Mucosa of gallbladder (tissue), 1 donor: ENCODE data around the gene CNOT10. TPM values are rescaled to one million over a fixed set of nuclear protein-coding genes. Genes with fewer than 3 reads are reported as not detected.
"Not testable (repeated sequence)": the region's sequence is repeated elsewhere in the genome, so short reads cannot be mapped to it uniquely, and the experiment has no call there.

Source experiments
- DNase-seq: peaks from one replicate; pipeline ENCODE4 v3.0.0-alpha.2; 2020; ENCODE audit warnings: low spot score
- total RNA-seq: library from RNA; stranded (reverse); gene quantifications from one replicate; pipeline ENCODE4 v1.2.1, GENCODE V29; 2021
- donor health status: DM: no; HTN: no; CAD: no.

The CNOT10 gene, protein sequence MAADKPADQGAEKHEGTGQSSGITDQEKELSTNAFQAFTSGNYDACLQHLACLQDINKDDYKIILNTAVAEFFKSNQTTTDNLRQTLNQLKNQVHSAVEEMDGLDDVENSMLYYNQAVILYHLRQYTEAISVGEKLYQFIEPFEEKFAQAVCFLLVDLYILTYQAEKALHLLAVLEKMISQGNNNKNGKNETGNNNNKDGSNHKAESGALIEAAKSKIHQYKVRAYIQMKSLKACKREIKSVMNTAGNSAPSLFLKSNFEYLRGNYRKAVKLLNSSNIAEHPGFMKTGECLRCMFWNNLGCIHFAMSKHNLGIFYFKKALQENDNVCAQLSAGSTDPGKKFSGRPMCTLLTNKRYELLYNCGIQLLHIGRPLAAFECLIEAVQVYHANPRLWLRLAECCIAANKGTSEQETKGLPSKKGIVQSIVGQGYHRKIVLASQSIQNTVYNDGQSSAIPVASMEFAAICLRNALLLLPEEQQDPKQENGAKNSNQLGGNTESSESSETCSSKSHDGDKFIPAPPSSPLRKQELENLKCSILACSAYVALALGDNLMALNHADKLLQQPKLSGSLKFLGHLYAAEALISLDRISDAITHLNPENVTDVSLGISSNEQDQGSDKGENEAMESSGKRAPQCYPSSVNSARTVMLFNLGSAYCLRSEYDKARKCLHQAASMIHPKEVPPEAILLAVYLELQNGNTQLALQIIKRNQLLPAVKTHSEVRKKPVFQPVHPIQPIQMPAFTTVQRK
- total RNA-seq, result 21.3 TPM

DNA sequence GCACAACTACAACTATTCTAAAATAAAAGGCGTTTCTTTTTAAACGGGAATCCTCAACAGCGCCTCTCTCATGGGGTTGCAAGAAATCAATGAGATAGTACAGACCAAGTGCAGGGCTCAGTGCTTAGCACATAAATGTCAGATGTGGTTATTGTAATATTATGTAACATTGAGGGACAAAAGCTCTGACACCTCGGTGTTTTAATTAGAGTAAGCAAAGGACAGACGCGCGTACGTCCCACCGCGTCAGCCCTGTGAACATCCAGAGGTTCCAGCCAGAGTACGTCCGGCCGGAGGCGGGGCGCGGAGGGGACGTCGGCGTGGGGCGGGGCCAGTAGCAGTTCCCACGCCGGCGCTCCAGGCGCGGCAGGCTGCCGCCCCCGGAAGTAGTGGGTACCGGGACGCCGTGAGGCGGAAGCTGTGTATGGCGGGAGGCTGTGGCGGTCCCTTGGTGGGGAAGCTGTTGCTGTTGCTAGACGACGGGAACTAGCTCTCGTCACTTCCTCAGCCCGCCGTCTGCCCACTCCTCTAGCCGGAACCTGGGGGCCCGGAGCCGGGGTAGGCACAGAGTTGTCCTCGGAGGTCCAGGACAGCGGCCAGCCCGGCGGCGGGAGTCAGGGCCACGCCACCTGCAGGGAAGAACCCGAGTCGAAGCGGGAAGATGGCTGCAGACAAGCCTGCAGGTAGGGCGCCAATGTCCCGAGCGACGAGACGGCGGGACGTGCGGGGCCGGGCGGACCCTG, at the start of gene CNOT10:
Gene CNOT10 (plus strand): TSS at position 389 of the 743 bp plus-strand sequence. CDS start 273 bp downstream, at position 662.
- peak; percentile 95 for DNase-seq

DNA sequence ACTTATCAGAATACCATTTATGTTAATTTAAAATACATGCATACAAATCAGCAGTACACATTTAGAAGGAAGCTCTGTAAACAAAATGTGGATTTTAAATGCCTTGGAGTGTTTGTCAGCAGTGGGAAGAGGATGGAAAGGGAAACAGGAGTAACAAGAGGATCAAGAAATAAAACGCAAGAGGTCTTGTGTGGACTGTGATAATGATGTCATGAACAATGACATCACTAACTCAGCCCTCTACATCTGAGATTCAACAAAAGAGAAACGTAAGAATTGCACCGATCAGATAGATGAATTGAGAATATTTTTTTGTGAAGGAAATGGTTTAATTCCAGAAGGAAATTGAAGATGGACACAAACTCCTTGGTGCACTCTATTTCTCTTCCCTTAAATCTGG, 44.0 kb upstream of the CNOT10 start:
- no peak for DNase-seq

DNA sequence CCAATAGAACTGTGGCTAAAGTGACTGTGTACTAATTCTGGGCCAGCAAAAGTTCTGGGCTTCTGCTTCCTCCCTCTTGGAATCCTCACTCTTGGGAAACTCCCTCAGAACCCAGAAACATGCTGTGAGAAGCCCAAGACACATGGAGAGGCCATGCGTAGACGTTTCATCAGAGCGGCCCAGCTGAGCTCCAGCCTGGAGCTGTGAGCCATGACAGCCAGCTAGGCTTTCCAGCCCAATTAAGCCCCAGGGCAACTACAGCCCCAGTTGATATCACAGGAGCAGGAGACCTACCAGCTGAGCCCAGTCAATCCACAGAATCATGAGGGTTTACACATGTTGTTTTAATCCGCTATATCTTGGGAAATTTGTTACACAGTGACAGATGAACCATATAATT, 43.6 kb upstream of the CNOT10 start:
- DNase-seq, result peak; percentile 20

DNA sequence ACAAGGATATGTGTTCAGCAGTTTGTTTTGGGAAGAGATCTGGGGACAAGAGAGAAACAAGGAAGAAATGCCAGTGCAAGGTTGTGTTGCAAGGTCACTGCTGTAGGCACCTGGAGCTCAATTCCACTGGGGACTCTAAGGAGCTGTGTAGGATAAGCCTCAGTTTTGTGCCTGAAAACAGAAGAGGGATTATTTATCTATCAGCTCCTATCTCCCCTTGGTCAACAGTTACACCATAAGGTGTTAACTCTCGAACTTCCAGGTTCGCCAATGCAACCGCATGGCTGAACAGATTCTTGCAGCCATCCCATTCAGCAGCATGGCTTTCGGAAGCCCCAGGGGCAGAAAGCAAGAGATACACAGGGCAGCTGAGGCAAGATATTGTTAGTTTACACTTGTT, 41.6 kb upstream of the CNOT10 start:
- no peak for DNase-seq

DNA sequence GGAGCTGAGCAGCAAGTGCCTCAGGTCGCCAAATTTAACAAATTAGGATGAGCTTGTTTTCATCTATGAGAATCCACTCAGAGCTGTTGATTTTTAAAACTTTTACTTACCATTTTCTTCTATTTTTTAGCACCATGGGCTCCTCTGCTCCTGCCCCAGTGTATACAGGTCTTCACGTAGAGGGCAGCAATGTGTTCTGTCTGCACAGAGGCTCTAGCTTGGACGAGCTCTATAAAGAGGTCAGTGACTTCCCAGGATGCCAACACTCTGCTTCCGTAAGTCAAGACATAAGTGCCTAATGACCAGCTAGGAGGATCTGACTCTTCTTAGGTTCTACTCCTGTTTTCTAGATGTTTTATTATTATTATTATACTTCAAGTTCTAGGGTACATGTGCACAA, 41.2 kb upstream of the CNOT10 start:
- no peak for DNase-seq

DNA sequence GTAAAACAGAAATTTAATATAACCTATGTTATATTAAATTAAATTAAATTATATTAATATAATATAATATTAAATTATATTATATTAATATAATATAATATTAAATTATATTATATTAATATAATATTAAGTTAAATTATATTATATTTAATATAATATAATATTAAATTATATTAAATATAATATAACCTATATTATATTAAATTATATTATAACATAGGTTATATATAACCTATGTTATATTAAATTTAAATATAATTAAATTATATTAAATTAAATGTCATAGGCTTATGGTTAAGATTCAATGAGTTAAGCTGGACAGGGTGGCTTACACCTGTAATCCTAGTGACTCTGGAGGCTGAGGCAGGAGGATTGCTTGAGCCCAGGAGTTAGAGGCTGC, 40.6 kb upstream of the CNOT10 start:
- no peak for DNase-seq

DNA sequence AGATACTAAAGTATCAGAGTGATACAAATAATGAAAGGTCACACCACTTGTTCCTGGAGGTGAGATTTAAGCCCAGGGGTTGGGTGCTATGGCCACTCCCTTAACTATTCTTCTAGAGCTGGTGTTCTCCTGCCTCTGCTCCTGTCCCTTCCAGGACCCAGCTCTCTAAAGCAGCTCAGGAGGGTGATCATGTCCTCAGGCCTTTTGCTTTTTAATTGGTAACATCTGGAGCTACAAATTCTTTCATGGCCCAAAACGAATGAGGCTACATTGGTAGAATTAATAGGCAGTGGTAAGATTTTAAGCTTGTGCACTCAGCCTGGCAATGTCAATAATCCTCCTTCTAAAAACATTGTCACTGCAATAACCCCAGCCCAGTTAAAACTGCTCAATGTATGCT, 38.2 kb upstream of the CNOT10 start:
- DNase-seq, result no peak

DNA sequence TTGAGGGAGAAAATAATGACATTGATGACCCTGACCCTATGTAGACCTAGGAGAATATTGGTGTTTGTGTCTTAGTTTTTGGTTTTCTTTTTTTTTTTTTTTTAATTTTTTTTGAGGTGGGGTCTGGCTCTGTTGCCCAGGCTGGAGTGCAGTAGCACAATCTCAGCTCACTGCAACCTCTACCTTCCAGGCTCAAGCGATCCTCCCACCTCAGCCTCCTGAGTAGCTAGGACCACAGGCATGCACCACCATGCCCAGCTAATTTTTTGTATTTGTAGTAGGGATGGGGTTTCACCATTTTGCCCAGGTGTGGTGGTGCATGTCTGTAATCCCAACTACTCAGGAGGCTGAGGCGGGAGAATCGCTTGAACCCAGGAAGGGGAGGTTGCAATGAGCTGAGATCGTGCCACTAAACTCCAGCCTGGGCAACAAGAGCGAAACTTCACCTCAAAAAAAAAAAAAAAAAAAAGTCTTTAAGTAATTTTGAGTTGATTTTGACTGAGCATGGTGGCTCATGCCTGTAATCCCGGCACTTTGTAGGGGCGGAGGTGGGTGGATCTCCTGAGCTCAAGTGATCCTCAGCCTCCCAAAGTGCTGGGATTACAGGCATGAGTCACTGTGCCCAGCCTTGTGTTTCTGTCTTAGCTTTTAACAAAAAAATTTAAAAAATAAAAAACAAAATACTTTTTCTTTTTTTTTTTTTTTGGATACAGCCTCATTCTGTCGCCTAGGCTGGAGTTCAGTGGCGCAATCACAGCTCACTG, 32.5 kb upstream of the CNOT10 start:
- DNase-seq, result not testable (repeated sequence)

DNA sequence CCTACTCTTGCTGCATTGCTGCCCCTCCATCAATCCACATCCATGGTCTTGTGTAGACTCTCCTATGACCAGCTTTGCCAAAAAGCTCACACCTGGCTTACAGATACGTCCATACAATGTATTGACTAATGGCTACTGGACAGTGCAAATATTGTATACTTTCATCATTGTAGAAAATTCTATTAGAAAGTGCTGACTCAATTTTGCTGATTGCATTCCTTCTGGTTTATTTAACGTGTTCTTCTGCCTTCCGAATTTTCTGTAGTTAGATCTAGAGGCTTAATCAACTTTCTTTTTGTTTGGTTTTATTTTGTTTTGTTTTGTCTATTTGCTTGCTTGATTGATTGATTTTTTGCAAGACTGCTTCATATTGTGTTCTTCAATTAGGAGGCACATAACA, 29.8 kb upstream of the CNOT10 start:
- DNase-seq, result no peak

DNA sequence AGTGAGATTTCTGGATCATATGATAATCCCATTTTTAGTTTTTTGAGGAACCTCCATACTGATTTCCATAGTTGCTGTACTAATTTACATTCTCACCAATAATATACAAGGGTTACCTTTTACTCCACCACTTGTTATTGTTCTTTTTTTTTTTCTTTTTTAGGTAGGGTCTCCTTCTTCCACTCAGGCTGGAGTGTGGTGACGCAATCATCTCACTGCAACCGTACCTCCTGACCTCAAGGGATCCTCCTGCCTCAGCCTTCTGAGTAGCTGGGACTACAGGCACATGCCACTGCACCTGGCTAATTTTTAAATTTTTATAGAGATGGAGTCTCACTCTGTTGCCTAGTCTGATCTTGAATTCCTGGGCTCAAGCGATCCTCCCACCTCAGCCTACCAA, 24.4 kb upstream of the CNOT10 start:
- no peak for DNase-seq

DNA sequence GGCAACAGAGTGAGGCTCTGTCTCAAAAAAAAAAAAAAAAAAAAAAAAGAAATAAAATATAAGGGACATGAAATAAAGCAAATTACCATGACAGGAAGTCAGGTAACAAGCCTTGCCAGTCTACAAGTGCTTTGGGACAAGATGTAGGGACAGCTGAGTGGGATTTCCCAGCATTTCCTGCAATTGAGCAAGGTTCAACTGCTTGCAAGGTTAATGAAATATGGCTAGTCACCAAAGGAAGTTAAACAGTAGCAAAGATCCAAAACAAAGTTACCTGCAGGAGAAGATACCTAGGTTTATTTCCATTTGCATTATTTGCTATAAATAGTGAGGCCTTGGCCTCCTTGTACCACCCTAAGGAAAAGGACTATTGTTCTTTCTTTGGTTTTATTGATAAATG, 22.3 kb upstream of the CNOT10 start:
- no peak for DNase-seq

DNA sequence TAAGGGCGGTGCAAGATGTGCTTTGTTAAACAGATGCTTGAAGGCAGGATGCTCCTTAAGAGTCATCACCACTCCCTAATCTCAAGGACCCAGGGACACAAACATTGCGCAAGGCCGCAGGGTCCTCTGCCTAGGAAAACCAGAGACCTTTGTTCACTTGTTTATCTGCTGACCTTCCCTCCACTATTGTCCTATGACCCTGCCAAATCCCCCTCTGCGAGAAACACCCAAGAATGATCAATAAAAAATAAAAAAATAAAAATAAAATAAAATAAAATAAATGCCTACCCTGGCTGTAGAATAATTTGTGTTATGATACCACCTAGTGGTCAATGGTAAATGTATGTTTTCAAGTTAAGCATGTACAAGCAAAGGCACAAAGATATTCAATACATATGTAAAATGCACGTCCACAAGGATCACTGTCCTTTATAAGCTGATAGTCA, 20.3 kb upstream of the CNOT10 start:
- not testable (repeated sequence) for DNase-seq

DNA sequence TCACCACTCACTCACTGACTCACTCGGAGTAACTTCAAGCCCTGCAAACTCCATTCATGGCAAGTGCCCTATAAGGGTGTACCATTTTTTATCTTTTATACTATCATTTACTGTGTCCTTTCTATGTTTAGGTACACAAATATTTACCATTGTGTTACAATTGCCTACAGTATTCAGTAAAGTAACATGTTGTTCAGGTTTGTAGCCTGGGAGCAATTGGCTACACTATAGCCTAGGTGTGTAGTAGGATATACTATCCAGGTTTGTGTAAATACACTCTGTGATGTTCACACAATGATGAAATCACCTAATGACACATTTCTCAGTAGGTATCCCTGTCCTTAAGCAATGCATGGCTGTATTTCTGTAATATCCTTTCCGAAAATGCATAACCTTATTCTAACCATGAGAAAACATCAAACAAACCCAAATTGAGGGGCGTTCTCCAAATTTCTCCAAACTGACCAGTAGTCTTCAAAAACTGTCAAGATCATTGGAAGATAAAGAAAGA, 17.9 kb upstream of the CNOT10 start:
- no peak for DNase-seq

DNA sequence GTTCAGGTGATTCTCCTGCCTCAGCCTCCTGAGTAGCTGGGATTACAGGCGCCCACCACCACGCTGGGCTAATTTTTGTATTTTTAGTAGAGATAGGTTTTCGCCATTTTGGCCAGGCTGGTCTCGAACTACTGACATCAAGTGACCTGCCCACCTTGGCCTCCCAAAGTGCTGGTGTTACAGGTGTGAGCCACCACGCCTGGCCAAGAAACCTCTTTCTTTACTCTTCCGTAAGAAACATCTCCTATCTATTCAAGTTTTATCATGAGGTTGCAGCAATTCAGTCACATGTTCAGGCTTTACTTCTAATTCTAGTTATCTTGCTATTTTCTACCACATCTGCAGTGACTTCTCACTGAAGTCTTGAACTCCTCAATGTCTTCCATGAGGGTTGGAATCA, 15.8 kb upstream of the CNOT10 start:
- DNase-seq, result not testable (repeated sequence)

DNA sequence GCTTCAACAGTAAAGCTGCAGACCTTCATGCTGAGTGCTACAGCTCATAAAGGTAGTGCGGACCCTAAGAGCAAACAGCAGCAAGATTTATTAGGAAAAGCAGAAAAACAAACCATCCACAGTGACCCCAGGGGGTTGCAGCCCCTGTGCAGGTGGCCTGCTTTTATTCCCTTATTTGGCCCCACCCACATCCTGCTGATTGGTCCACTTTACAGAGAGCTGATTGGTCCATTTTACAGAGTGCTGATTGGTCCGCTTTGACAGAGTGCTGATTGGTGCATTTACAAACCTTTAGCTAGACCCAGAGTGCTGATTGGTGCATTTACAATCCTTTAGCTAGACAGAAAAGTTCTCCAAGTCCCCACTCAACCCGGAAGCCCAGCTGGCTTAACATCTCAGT, 11.3 kb upstream of the CNOT10 start:
- not testable (repeated sequence) for DNase-seq

DNA sequence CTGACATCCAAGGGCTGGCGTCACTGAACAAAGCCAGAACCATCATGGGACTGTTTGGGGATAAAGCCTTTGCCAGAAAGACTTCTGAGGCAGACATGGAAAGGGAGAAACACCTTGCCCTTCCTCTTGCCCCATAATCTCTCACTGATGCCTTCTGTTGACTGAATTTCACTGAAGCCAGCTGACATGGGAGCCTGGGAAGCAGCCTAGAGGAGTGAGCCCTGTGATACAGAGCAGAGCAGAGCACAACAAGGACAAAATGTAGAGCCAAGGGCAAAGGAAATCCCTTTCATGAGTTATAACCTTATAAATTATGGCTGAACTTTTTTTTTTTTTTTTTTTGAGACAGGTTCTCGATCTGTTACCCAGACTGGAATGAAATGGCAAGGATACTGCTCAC, 9.8 kb upstream of the CNOT10 start:
- DNase-seq, result no peak

DNA sequence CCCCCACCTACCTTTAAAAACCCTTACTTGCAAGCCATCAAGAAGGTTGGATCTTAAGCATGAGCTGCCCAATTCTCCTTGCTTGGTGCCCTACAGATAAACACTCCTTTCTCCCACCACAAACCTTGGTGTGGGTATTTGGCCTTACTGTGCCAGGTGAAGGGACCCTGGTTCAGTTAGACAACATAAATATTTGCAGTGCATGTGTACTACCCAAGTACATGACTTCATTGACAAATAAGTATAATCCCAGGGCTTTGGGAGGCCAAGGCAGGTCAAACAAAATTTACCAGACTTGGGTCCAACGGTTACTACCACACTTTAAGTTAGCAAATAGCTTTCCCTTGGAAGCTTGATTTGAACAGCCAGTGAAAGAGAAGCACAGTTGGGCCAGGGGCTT, 9.3 kb upstream of the CNOT10 start:
- DNase-seq, result no peak

DNA sequence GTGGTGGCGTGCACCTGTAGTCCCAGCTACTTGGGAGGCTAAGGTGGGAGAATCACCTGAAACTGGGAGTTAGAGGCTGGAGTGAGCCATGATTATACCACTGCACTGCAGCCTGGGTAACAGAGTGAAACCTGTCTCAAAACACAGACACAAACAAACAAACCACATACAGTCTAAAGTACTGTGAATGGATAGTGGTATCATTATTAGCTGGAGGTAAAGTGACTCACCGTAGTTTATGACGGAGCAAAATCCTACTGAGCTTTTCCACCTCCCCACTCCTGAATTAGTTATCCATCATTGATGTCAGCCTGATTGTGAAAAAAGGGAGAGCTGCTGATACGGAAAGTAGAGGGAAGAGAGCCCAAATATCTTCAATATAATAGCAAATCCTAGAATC, 3.2 kb upstream of the CNOT10 start:
- DNase-seq, result no peak

DNA sequence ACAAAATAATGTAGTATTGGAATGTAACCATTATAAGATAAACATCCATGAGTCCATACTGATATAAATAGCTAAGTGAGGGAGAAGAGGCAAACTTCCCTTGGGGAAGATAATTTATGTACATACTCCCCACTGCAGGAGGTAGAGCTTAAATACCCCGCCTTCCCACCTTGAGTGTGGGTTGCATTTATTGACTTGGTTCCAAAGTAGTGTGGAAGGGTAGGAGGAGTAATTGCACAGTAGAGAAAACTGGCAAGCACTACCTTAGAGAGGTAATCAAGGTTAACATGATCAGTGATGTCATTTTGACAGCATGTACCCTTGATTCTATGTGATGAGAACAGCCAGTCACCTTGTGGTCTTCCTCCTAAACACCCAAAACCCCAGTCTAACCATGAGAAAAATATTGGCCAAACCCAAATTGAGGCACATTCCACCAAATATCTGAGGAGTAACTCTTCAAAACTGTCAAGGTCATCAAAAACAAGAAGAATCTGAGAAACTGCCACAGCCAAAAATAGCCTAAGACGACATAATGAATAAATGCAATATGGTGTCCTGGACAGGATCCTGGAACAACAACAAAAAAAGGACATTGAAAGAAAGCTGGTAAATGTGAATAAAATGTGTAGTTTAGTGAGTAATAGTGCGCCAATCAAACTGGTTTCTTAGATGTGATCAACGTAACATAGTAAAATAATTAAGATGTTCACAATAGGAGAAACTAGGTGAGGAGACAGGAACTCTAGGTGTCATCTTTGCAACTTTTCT, 774 bp upstream of the CNOT10 start:
- DNase-seq, result no peak

DNA sequence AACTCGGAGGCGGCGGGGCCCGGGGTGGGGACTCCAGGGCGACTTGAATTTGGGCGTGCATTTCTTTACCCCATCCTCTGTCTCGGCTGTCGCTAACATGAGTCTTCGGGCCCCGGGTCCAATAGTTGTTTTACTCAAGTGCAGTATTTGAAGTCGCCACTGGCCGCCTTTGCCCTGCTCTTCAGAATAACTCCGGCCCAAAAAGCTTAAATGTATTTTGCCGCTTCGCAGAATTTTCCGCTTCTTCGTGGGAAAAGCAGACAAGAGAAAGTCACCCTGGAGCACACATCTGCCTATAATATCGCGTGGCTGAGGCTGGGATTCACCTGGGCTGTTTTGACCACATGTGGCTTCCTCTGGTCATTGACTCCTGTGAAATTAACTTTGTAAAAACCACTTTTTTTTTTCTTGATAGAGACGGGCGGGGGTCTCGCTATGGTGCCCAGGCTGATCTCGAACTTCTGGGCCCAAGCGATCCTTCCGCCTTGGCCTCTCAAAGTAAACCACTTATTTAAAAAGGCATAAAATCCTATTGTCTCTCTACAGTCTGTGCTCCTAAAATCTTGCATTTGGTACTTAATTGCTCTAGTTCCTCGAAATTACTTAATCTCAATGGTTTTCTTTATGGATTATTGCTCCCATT, 676 bp downstream of the CNOT10 start:
- DNase-seq, result no peak
